Liver (tissue), 9 donors: ENCODE results near the gene FSIP1. TPM values are rescaled to one million over a fixed set of nuclear protein-coding genes. Genes with fewer than 3 reads are reported as not detected.
A peak's percentile ranks its signal among the peaks of the same experiment; 100 is the strongest.

Experiments
- DNase-seq: peaks from one replicate; pipeline ENCODE4 v3.0.0-alpha.2; 2017; ENCODE audit warnings: low spot score
- H3K27ac ChIP-seq, 2 donors: one replicate each; pipeline ENCODE4 v1.7.0; 2013; ENCODE audit warnings: inconsistent platforms in 2 of 2, low read length in 2 of 2, control low read depth in 1 of 2, low read depth in 1 of 2, mild to moderate bottlenecking in 1 of 2
- H3K27me3 ChIP-seq, 4 donors: one replicate each; pipeline versions ENCODE4 v1.6.1 to v1.7.0; 2013; ENCODE audit warnings: low read length in 3 of 4, inconsistent platforms in 1 of 4, mild to moderate bottlenecking in 1 of 4, moderate library complexity in 1 of 4; ENCODE audit not compliant: control insufficient read depth in 4 of 4, insufficient read depth in 4 of 4
- H3K36me3 ChIP-seq, 4 donors: one replicate each; pipeline versions ENCODE4 v1.6.1 to v1.7.0; 2013; ENCODE audit warnings: low read length in 3 of 4, mild to moderate bottlenecking in 3 of 4, low read depth in 1 of 4, moderate library complexity in 1 of 4; ENCODE audit not compliant: control insufficient read depth in 4 of 4, insufficient read depth in 3 of 4
- H3K4me1 ChIP-seq, 4 donors: one replicate each; pipeline versions ENCODE4 v1.6.1 to v1.7.0; 2013; ENCODE audit warnings: low read length in 3 of 4, mild to moderate bottlenecking in 3 of 4, moderate library complexity in 1 of 4; ENCODE audit not compliant: control insufficient read depth in 4 of 4, insufficient read depth in 4 of 4
- H3K4me3 ChIP-seq, 3 donors: one replicate each; pipeline versions ENCODE4 v1.6.1 to v1.7.0; 2013; ENCODE audit warnings: low read length in 3 of 3, control low read depth in 1 of 3, low read depth in 1 of 3, mild to moderate bottlenecking in 1 of 3
- H3K9ac ChIP-seq, 2 donors: one replicate each; pipeline ENCODE4 v1.7.0; 2013; ENCODE audit warnings: low read length in 2 of 2, mild to moderate bottlenecking in 2 of 2, moderate library complexity in 2 of 2, control low read depth in 1 of 2, low read depth in 1 of 2
- H3K9me3 ChIP-seq, 4 donors: one replicate each; pipeline versions ENCODE4 v1.6.1 to v1.7.0; 2013; ENCODE audit warnings: low read length in 3 of 4; ENCODE audit not compliant: control insufficient read depth in 4 of 4
- EGR1 ChIP-seq, 2 donors: IDR thresholded peaks; 2 replicates each; pipeline ENCODE4 v1.6.1; 2016 to 2018; ENCODE audit warnings: antibody characterized with exemption in 2 of 2, low read depth in 2 of 2
- FOXA1 ChIP-seq: IDR thresholded peaks from 2 replicates; pipeline ENCODE4 v1.6.1; 2016; ENCODE audit warnings: antibody characterized with exemption
- FOXA2 ChIP-seq: IDR thresholded peaks from 2 replicates; pipeline ENCODE4 v1.6.1; 2016; ENCODE audit warnings: antibody characterized with exemption
- GABPA ChIP-seq, 2 donors: IDR thresholded peaks in 1 of 2; conservative IDR thresholded peaks in 1 of 2; 2 replicates each; pipeline ENCODE4 v1.6.1; 2016; ENCODE audit warnings: antibody characterized with exemption in 2 of 2, mild to moderate bottlenecking in 1 of 2, moderate library complexity in 1 of 2
- HNF4A ChIP-seq, 2 donors: conservative IDR thresholded peaks; 2 replicates each; pipeline ENCODE4 v1.6.1; 2016; ENCODE audit warnings: antibody characterized with exemption in 2 of 2, mild to moderate bottlenecking in 2 of 2
- HNF4G ChIP-seq: IDR thresholded peaks from 2 replicates; pipeline ENCODE4 v1.6.1; 2016; ENCODE audit warnings: antibody characterized with exemption
- JUND ChIP-seq, 2 donors: IDR thresholded peaks; 2 replicates each; pipeline ENCODE4 v1.6.1; 2016; ENCODE audit warnings: antibody characterized with exemption in 2 of 2
- NR2F2 ChIP-seq: IDR thresholded peaks from 2 replicates; pipeline ENCODE4 v1.6.1; 2016; ENCODE audit warnings: antibody characterized with exemption
- RAD21 ChIP-seq, 2 donors: IDR thresholded peaks; 2 replicates each; pipeline ENCODE4 v1.6.1; 2016; ENCODE audit warnings: antibody characterized with exemption in 2 of 2, mild to moderate bottlenecking in 2 of 2
- RXRA ChIP-seq, 2 donors: IDR thresholded peaks; 2 replicates each; pipeline ENCODE4 v1.6.1; 2017 to 2018; ENCODE audit warnings: antibody characterized with exemption in 2 of 2, mild to moderate bottlenecking in 1 of 2
- SP1 ChIP-seq: IDR thresholded peaks from 2 replicates; pipeline ENCODE4 v1.6.1; 2018; ENCODE audit warnings: antibody characterized with exemption, mild to moderate bottlenecking
- TAF1 ChIP-seq: conservative IDR thresholded peaks from 2 replicates; pipeline ENCODE4 v1.6.1; 2016; ENCODE audit warnings: antibody characterized with exemption, mild to moderate bottlenecking
- YY1 ChIP-seq: IDR thresholded peaks from 2 replicates; pipeline ENCODE4 v1.6.1; 2016; ENCODE audit warnings: antibody characterized with exemption, mild to moderate bottlenecking
- WGBS: extraction: QIAGEN DNeasy Blood & Tissue Kit; methylation state at CpG from one replicate; pipeline ENCODE4 v1.1.7; 2013; 5-methylcytosine and 5-hydroxymethylcytosine counted together
- polyA plus RNA-seq, 2 donors: library from polyadenylated mRNA; stranded (reverse) in 1 of 2; unstranded in 1 of 2; fragments of 200-250 nt in 1 of 2; fragments of >200 nt in 1 of 2; fragmentation: Nextera tagmentation in 1 of 2; extraction: Ambion mirVana in 1 of 2; gene quantifications; one replicate each; pipeline versions ENCODE4 v1.2.1 to v1.2.3, GENCODE V29; 2013 to 2015
- total RNA-seq, 2 donors: library from RNA; depleted of rRNA; stranded (reverse); fragments of >200 nt; gene quantifications; one replicate each; pipeline ENCODE4 v1.2.3, GENCODE V29; 2014
- TF ChIP-seq, protein P1 (sequence below): IDR thresholded peaks from 2 replicates; pipeline ENCODE4 v1.6.1; 2016; ENCODE audit warnings: antibody characterized with exemption
- TF ChIP-seq, protein P2 (sequence below): IDR thresholded peaks from 2 replicates; pipeline ENCODE4 v1.6.1; 2016; ENCODE audit warnings: antibody characterized with exemption
- TF ChIP-seq, protein P3 (sequence below): IDR thresholded peaks from 2 replicates; pipeline ENCODE4 v1.6.1; 2016; ENCODE audit warnings: antibody characterized with exemption
- TF ChIP-seq, protein P4 (sequence below): IDR thresholded peaks from 2 replicates; pipeline ENCODE4 v1.6.1; 2016; ENCODE audit warnings: antibody characterized with exemption, mild to moderate bottlenecking
- TF ChIP-seq, protein P5 (sequence below): fragments of 150-350 bp; IDR thresholded peaks from 2 replicates; pipeline ENCODE4 v1.5.1; 2017; ENCODE audit warnings: improper control_type of control experiment, low read depth, low read length; ENCODE audit not compliant: missing input control
- donor health status: healthy.
- donor health status: healthy.
- donor health status: healthy.
- donor health status: healthy.
- donor health status: healthy.

The FSIP1 gene
- total RNA-seq: under 1 TPM; 0.09 to 0.17 TPM
- under 1 TPM; 0.05 to 0.29 TPM for polyA plus RNA-seq

DNA sequence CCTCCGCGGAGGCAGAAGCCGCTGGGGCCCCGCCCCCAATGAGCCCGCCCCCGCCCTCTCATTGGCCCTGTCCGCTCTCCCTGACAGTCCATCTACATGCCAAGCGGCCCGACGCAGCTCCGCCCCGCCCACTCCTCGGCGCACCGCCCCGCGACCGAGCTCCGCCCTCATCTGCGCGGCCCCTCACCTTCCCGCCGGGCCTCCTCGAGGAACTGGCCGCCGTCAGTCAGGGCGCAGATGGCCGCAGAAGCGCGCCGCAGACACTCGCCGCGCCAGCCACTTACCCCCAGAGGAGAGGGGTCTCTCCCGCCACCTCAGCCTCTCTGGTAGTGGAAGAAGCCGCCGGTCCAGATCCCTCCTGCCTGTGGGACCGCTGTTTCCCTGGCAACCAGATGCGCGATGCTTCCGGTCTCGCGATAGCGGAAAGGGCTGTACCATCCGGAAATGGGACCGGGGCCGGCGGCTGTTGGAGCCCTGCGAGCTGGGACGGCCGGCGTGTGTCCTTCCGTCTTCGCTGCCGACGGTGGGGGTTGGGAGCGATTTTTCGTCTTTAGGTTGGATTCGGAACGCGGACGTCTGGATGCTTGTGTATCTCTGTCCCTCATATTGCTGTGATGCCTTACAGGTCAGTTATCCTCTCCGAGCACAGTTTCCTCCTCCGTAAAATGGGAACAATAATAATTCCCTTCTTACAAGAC, at the start of gene FSIP1:
Gene FSIP1, minus strand, starts transcription at position 401 of the 698 bp plus-strand sequence. CDS start 6,317 bp downstream, outside the sequence.
- Histone ChIP-seq H3K4me3 (peak within 1 kb of the TSS; percentile 81 to 89 (median 86)), H3K9ac (peak within 1 kb of the TSS; percentile 48 to 87), H3K9me3 (no peaks in the 10 kb centered on the region), H3K36me3 (no peaks in the 10 kb centered on the region), H3K4me1 (peaks cover 3 to 22% (median 8%) of the 10 kb centered on the region in 4 donors), H3K27me3 (no peaks in the 10 kb centered on the region), H3K27ac (peak within 1 kb of the TSS; percentile 16 to 81)
- WGBS: under 1% methylated on average over 64 of the region's 64 CpGs
- TF ChIP-seq, protein P1, sequence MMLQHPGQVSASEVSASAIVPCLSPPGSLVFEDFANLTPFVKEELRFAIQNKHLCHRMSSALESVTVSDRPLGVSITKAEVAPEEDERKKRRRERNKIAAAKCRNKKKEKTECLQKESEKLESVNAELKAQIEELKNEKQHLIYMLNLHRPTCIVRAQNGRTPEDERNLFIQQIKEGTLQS: no peak
- TF ChIP-seq, protein P2, sequence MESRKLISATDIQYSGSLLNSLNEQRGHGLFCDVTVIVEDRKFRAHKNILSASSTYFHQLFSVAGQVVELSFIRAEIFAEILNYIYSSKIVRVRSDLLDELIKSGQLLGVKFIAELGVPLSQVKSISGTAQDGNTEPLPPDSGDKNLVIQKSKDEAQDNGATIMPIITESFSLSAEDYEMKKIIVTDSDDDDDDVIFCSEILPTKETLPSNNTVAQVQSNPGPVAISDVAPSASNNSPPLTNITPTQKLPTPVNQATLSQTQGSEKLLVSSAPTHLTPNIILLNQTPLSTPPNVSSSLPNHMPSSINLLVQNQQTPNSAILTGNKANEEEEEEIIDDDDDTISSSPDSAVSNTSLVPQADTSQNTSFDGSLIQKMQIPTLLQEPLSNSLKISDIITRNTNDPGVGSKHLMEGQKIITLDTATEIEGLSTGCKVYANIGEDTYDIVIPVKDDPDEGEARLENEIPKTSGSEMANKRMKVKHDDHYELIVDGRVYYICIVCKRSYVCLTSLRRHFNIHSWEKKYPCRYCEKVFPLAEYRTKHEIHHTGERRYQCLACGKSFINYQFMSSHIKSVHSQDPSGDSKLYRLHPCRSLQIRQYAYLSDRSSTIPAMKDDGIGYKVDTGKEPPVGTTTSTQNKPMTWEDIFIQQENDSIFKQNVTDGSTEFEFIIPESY: peak; percentile 99
- TF ChIP-seq HNF4A (conservative IDR thresholded peaks at IDR 0.05) (no peak), RXRA (IDR thresholded peaks at IDR 0.05) (peak in 1 of 2 donors; percentile 24), SP1 (peak; percentile 49), EGR1 (IDR thresholded peaks at IDR 0.05; ENCODE audit: low read depth in 2 of 2) (peak in 1 of 2 donors; percentile 47), YY1 (peak; percentile 76), TAF1 (peak; percentile 59), RAD21 (IDR thresholded peaks at IDR 0.05) (no peak), FOXA1 (no peak), GABPA (IDR thresholded peaks at IDR 0.05 in 1 of 2, conservative IDR thresholded peaks at IDR 0.05 in 1 of 2) (peak; percentile 62 to 90), FOXA2 (no peak), NR2F2 (no peak), JUND (IDR thresholded peaks at IDR 0.05) (no peak), HNF4G (no peak)
- TF ChIP-seq, protein P3, sequence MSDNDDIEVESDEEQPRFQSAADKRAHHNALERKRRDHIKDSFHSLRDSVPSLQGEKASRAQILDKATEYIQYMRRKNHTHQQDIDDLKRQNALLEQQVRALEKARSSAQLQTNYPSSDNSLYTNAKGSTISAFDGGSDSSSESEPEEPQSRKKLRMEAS: peak; percentile 70
- TF ChIP-seq, protein P4, sequence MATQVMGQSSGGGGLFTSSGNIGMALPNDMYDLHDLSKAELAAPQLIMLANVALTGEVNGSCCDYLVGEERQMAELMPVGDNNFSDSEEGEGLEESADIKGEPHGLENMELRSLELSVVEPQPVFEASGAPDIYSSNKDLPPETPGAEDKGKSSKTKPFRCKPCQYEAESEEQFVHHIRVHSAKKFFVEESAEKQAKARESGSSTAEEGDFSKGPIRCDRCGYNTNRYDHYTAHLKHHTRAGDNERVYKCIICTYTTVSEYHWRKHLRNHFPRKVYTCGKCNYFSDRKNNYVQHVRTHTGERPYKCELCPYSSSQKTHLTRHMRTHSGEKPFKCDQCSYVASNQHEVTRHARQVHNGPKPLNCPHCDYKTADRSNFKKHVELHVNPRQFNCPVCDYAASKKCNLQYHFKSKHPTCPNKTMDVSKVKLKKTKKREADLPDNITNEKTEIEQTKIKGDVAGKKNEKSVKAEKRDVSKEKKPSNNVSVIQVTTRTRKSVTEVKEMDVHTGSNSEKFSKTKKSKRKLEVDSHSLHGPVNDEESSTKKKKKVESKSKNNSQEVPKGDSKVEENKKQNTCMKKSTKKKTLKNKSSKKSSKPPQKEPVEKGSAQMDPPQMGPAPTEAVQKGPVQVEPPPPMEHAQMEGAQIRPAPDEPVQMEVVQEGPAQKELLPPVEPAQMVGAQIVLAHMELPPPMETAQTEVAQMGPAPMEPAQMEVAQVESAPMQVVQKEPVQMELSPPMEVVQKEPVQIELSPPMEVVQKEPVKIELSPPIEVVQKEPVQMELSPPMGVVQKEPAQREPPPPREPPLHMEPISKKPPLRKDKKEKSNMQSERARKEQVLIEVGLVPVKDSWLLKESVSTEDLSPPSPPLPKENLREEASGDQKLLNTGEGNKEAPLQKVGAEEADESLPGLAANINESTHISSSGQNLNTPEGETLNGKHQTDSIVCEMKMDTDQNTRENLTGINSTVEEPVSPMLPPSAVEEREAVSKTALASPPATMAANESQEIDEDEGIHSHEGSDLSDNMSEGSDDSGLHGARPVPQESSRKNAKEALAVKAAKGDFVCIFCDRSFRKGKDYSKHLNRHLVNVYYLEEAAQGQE: no peak
- TF ChIP-seq, protein P5, sequence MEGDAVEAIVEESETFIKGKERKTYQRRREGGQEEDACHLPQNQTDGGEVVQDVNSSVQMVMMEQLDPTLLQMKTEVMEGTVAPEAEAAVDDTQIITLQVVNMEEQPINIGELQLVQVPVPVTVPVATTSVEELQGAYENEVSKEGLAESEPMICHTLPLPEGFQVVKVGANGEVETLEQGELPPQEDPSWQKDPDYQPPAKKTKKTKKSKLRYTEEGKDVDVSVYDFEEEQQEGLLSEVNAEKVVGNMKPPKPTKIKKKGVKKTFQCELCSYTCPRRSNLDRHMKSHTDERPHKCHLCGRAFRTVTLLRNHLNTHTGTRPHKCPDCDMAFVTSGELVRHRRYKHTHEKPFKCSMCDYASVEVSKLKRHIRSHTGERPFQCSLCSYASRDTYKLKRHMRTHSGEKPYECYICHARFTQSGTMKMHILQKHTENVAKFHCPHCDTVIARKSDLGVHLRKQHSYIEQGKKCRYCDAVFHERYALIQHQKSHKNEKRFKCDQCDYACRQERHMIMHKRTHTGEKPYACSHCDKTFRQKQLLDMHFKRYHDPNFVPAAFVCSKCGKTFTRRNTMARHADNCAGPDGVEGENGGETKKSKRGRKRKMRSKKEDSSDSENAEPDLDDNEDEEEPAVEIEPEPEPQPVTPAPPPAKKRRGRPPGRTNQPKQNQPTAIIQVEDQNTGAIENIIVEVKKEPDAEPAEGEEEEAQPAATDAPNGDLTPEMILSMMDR: no peak
- DNase-seq: peak; percentile 97
